Measurements from ENCODE around the gene TRIM71. TPM values are rescaled to one million over a fixed set of nuclear protein-coding genes. Genes with fewer than 3 reads are reported as not detected.

Gene TRIM71
- polyA plus RNA-seq, 1 donor from 2014 or later = 4.0 TPM

DNA sequence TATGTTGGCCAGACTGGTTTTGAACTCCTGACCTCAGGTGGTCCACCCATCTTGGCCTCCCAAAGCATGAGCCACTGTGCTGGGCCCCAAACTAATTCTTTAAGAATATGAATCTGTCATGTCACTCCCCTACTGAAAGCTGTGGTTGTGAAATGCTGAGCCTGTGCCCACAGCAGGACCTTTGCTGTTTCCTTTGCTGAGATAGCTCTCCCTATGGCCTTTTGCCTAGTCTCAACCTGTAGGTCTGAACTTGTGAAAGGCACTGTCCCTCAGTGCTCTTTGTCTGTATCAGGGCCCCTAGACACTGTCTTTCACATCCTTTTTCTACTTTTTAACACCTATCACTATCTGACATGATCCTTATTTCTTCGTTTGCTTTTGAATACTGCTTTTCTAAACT lies 70.9 kb downstream of the TRIM71 start:
- no peak overlapping the region for H3K4me3 ChIP-seq (ENCODE audit: low read length)
- no peak overlapping the region for H3K9ac ChIP-seq (ENCODE audit: low read length)
- TF ChIP-seq, protein P1, sequence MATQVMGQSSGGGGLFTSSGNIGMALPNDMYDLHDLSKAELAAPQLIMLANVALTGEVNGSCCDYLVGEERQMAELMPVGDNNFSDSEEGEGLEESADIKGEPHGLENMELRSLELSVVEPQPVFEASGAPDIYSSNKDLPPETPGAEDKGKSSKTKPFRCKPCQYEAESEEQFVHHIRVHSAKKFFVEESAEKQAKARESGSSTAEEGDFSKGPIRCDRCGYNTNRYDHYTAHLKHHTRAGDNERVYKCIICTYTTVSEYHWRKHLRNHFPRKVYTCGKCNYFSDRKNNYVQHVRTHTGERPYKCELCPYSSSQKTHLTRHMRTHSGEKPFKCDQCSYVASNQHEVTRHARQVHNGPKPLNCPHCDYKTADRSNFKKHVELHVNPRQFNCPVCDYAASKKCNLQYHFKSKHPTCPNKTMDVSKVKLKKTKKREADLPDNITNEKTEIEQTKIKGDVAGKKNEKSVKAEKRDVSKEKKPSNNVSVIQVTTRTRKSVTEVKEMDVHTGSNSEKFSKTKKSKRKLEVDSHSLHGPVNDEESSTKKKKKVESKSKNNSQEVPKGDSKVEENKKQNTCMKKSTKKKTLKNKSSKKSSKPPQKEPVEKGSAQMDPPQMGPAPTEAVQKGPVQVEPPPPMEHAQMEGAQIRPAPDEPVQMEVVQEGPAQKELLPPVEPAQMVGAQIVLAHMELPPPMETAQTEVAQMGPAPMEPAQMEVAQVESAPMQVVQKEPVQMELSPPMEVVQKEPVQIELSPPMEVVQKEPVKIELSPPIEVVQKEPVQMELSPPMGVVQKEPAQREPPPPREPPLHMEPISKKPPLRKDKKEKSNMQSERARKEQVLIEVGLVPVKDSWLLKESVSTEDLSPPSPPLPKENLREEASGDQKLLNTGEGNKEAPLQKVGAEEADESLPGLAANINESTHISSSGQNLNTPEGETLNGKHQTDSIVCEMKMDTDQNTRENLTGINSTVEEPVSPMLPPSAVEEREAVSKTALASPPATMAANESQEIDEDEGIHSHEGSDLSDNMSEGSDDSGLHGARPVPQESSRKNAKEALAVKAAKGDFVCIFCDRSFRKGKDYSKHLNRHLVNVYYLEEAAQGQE (IDR thresholded peaks at IDR 0.05; ENCODE audit: borderline replicate concordance) = no peak
- TF ChIP-seq, protein P2, sequence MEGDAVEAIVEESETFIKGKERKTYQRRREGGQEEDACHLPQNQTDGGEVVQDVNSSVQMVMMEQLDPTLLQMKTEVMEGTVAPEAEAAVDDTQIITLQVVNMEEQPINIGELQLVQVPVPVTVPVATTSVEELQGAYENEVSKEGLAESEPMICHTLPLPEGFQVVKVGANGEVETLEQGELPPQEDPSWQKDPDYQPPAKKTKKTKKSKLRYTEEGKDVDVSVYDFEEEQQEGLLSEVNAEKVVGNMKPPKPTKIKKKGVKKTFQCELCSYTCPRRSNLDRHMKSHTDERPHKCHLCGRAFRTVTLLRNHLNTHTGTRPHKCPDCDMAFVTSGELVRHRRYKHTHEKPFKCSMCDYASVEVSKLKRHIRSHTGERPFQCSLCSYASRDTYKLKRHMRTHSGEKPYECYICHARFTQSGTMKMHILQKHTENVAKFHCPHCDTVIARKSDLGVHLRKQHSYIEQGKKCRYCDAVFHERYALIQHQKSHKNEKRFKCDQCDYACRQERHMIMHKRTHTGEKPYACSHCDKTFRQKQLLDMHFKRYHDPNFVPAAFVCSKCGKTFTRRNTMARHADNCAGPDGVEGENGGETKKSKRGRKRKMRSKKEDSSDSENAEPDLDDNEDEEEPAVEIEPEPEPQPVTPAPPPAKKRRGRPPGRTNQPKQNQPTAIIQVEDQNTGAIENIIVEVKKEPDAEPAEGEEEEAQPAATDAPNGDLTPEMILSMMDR (IDR thresholded peaks at IDR 0.05; ENCODE audit: poor library complexity, severe bottlenecking) = no peak
- no peak for TF ChIP-seq EP300 (conservative IDR thresholded peaks at IDR 0.05; ENCODE audit: poor library complexity, severe bottlenecking)
- no peaks in the 10 kb centered on the region for H4K20me1 ChIP-seq (ENCODE audit: insufficient read depth)
- H3K9me3 ChIP-seq (ENCODE audit: low read length) = no peaks in the 10 kb centered on the region
- no peaks in the 10 kb centered on the region for H3K27me3 ChIP-seq (ENCODE audit: insufficient read depth, low read depth, low read length)
- peaks cover 10% of the 10 kb centered on the region for H3K36me3 ChIP-seq (ENCODE audit: insufficient read depth, low read length)
- peaks cover 1% of the 10 kb centered on the region for H3K79me2 ChIP-seq (replicated peaks; ENCODE audit: insufficient read depth, low read length)
- no peaks in the 10 kb centered on the region for H3K9me2 ChIP-seq (ENCODE audit: insufficient read depth, low read length)
- H2AFZ ChIP-seq (ENCODE audit: low read depth, low read length) = no peak overlapping the region
- H3F3A ChIP-seq (ENCODE audit: insufficient read depth, low read length, poor library complexity, severe bottlenecking) = no peaks in the 10 kb centered on the region
- no peak overlapping the region for H3K27ac ChIP-seq (ENCODE audit: low read length)
- H3K4me2 ChIP-seq (ENCODE audit: low read length) = no peak overlapping the region

DNA sequence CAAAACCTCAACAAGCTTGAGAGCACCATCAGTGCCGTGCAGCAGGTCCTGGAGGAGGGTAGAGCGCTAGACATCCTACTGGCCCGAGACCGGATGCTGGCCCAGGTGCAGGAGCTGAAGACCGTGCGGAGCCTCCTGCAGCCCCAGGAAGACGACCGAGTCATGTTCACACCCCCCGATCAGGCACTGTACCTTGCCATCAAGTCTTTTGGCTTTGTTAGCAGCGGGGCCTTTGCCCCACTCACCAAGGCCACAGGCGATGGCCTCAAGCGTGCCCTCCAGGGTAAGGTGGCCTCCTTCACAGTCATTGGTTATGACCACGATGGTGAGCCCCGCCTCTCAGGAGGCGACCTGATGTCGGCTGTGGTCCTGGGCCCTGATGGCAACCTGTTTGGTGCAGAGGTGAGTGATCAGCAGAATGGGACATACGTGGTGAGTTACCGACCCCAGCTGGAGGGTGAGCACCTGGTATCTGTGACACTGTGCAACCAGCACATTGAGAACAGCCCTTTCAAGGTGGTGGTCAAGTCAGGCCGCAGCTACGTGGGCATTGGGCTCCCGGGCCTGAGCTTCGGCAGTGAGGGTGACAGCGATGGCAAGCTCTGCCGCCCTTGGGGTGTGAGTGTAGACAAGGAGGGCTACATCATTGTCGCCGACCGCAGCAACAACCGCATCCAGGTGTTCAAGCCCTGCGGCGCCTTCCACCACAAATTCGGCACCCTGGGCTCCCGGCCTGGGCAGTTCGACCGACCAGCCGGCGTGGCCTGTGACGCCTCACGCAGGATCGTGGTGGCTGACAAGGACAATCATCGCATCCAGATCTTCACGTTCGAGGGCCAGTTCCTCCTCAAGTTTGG lies 72.9 kb downstream of the TRIM71 start:
- H3F3A ChIP-seq (ENCODE audit: insufficient read depth, low read length, poor library complexity, severe bottlenecking) = no peaks in the 10 kb centered on the region
- no peaks in the 10 kb centered on the region for H3K79me2 ChIP-seq (replicated peaks; ENCODE audit: insufficient read depth, low read length)
- H4K20me1 ChIP-seq (ENCODE audit: insufficient read depth) = no peaks in the 10 kb centered on the region
- no peaks in the 10 kb centered on the region for H3K9me3 ChIP-seq (ENCODE audit: low read length)
- H3K27ac ChIP-seq (ENCODE audit: low read length) = no peak overlapping the region
- no peak overlapping the region for H3K4me2 ChIP-seq (ENCODE audit: low read length)
- H3K9me2 ChIP-seq (ENCODE audit: insufficient read depth, low read length) = no peaks in the 10 kb centered on the region
- H2AFZ ChIP-seq (ENCODE audit: low read depth, low read length) = no peak overlapping the region
- H3K9ac ChIP-seq (ENCODE audit: low read length) = no peak overlapping the region
- H3K4me3 ChIP-seq (ENCODE audit: low read length) = no peak overlapping the region
- TF ChIP-seq SMC3 (conservative IDR thresholded peaks at IDR 0.05; ENCODE audit: poor library complexity) (no peak), POLR2AphosphoS5 (IDR thresholded peaks at IDR 0.05) (no peak), EP300 (conservative IDR thresholded peaks at IDR 0.05; ENCODE audit: poor library complexity, severe bottlenecking) (no peak), MXI1 (conservative IDR thresholded peaks at IDR 0.05; ENCODE audit: poor library complexity, severe bottlenecking) (no peak), TAF1 (IDR thresholded peaks at IDR 0.05; ENCODE audit: low read depth) (no peak), EZH2 (IDR thresholded peaks at IDR 0.05; ENCODE audit: borderline replicate concordance, insufficient read depth, low read length, poor library complexity, severe bottlenecking) (no peak), RAD21 (conservative IDR thresholded peaks at IDR 0.05) (no peak)
- TF ChIP-seq, protein P2 (IDR thresholded peaks at IDR 0.05; ENCODE audit: poor library complexity, severe bottlenecking) = no peak
- TF ChIP-seq, protein P1 (IDR thresholded peaks at IDR 0.05; ENCODE audit: borderline replicate concordance) = no peak
- no peaks in the 10 kb centered on the region for H3K27me3 ChIP-seq (ENCODE audit: insufficient read depth, low read depth, low read length)
- peaks cover 10% of the 10 kb centered on the region for H3K36me3 ChIP-seq (ENCODE audit: insufficient read depth, low read length)
